Activated CD4-positive, alpha-beta T cell treated with anti-CD3 and anti-CD28 coated beads, Interleukin-2, amount 10 ng/mL, durations not matched to agents 24 days and 14 days (primary cell): ENCODE results near the gene CACNA1C. TPM values are rescaled to one million over a fixed set of nuclear protein-coding genes. Genes with fewer than 3 reads are reported as not detected.

Source experiments
- DNase-seq: peaks from one replicate; pipeline ENCODE4 v3.0.0; 2022
- H3K27ac Mint-ChIP-seq: one replicate; pipeline ENCODE4 v1.8.0; 2022; ENCODE audit warnings: mild to moderate bottlenecking, mixed read lengths
- H3K27me3 Mint-ChIP-seq: one replicate; pipeline ENCODE4 v1.8.0; 2022; ENCODE audit warnings: mixed read lengths
- H3K36me3 Mint-ChIP-seq: one replicate; pipeline ENCODE4 v1.8.0; 2022; ENCODE audit warnings: low read depth, mild to moderate bottlenecking, mixed read lengths
- H3K4me1 Mint-ChIP-seq: one replicate; pipeline ENCODE4 v1.8.0; 2021; ENCODE audit warnings: mixed read lengths
- H3K4me3 Mint-ChIP-seq: one replicate; pipeline ENCODE4 v1.8.0; 2022; ENCODE audit warnings: mild to moderate bottlenecking, moderate library complexity, mixed read lengths
- H3K9me3 Mint-ChIP-seq: one replicate; pipeline ENCODE4 v1.8.0; 2021; ENCODE audit warnings: mixed read lengths
- intact Hi-C: fragments of 100-400 bp; cut with micrococcal nuclease; formaldehyde crosslinking; loops from one replicate; pipeline ENCODE4 v1.15.1; 2023
- total RNA-seq: library from RNA; stranded (reverse); gene quantifications from 2 replicates; pipeline ENCODE4 v1.2.3, GENCODE V29; 2022

Gene CACNA1C
- total RNA-seq, 1 donor from 2014 or later = 0.07 TPM

- no peak overlapping the region for H3K27ac Mint-ChIP-seq
- H3K9me3 Mint-ChIP-seq = no peaks in the 10 kb centered on the region
- H3K27me3 Mint-ChIP-seq = peaks cover 1% of the 10 kb centered on the region
- peaks cover 6% of the 10 kb centered on the region for H3K4me1 Mint-ChIP-seq
- no peak for DNase-seq
- no peaks in the 10 kb centered on the region for H3K36me3 Mint-ChIP-seq
- no peak overlapping the region for H3K4me3 Mint-ChIP-seq
- intact Hi-C loops = no loop called here
These were observed 239.2 kb downstream of the CACNA1C start for GRCh38 chr12:2291947-2292346.

DNA sequence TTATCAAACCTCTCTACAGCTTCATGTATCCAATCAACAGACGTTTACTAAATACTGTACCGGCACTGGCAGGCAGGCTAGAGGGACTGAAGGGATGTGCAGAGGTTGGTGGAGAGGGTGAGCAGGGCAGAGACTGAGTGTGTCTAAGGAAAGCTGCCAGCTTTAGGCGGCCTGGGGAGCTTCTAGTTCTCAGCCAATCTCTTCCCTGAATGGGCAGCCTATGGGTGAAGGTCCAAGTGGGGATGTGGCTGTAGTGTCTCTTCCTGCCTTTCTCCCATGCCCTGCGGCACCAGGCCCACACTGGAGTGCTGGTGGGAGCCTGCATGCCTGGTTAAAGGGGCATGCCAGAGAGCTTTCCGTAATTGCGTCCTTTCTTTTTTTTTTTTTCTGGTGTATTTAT, 239.8 kb downstream of the CACNA1C start:
- H3K27ac Mint-ChIP-seq = no peak overlapping the region
- intact Hi-C loops = no loop called here

DNA sequence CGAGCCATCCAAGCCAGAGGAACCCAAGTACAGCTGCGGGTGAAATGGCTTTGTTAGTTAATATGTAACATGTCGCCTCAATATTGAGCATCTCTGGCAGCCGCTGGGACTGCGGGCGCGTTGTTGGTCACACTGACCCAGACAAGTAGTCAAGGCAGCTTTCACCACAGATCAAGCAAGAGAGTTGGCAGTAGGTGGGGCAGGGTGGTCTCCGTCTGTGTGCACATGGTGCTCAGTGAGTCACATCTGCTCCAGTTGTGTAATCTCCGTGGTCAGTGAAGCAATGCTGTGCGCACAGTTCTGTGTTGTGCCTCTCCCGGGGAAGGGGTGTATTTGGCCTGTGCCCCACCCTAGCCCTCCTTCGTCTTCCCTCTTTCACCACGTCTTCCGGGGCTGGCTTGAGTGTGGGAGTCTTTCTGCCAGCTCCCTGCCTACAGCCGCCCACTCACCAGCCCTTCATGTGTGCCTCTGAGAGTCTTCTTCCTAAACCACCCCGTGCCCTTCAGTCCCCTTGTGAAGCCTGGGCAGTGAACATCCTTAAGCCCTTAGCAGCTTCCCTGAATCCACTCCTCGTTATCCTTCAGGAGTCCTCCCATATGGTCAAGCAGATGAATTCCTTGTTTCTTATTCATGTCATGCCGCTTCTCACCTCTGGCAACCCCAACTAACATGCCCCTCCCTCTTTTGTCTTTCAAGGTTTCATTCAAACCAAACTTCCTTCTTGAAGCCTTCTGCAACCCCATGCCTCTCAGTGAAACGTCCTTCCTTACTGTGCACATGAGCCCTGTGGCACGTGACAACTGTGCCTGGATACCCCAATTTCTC, 242.1 kb downstream of the CACNA1C start:
- Mint-ChIP-seq H3K4me3 (no peak overlapping the region), H3K36me3 (no peaks in the 10 kb centered on the region), H3K9me3 (no peaks in the 10 kb centered on the region), H3K4me1 (peaks cover 10% of the 10 kb centered on the region), H3K27ac (no peak overlapping the region), H3K27me3 (peaks cover 1% of the 10 kb centered on the region)
- intact Hi-C loops = no loop called here
- no peak for DNase-seq

More for the DNA sequence above, 239.8 kb downstream of the CACNA1C start:
- Mint-ChIP-seq H3K36me3 (no peaks in the 10 kb centered on the region), H3K4me1 (peaks cover 6% of the 10 kb centered on the region), H3K4me3 (no peak overlapping the region), H3K9me3 (no peaks in the 10 kb centered on the region), H3K27me3 (peaks cover 1% of the 10 kb centered on the region)
- no peak for DNase-seq

GRCh38 chr12:2295941-2296461, 243.2 kb downstream of the CACNA1C start:
- H3K4me3 Mint-ChIP-seq = no peak overlapping the region
- no peak overlapping the region for H3K27ac Mint-ChIP-seq
- peaks cover 10% of the 10 kb centered on the region for H3K4me1 Mint-ChIP-seq
- intact Hi-C loops = no loop called here
- H3K9me3 Mint-ChIP-seq = no peaks in the 10 kb centered on the region
- H3K27me3 Mint-ChIP-seq = no peaks in the 10 kb centered on the region
- H3K36me3 Mint-ChIP-seq = no peaks in the 10 kb centered on the region
- DNase-seq = no peak

GRCh38 chr12:2297004-2297403, 244.2 kb downstream of the CACNA1C start:
- H3K9me3 Mint-ChIP-seq = no peaks in the 10 kb centered on the region
- peaks cover 10% of the 10 kb centered on the region for H3K4me1 Mint-ChIP-seq
- H3K27ac Mint-ChIP-seq = no peak overlapping the region
- no peaks in the 10 kb centered on the region for H3K36me3 Mint-ChIP-seq
- DNase-seq = no peak
- H3K27me3 Mint-ChIP-seq = no peaks in the 10 kb centered on the region
- H3K4me3 Mint-ChIP-seq = no peak overlapping the region
- intact Hi-C loops = no loop called here

DNA sequence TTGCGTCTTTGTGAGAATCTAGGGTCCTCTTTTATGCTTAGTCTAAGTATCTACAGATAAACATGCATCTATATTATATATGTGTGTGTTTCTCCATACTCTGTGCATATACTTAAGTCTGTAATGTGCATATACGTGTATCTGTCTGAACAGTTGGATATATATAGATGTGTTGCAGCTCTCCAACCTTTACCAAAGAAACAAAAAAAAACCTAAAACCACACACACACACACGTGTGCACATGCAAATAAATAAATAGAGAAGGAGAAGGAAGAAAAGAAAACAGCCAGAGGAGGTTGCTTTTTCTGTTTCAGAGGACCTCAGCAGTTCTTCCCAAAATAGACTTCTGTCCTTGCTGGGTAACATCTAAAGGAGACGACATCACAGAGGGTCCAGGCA, 244.9 kb downstream of the CACNA1C start:
- H3K36me3 Mint-ChIP-seq = no peaks in the 10 kb centered on the region
- no peaks in the 10 kb centered on the region for H3K27me3 Mint-ChIP-seq
- DNase-seq = no peak
- peaks cover 10% of the 10 kb centered on the region for H3K4me1 Mint-ChIP-seq
- intact Hi-C loops = no loop called here
- H3K9me3 Mint-ChIP-seq = no peaks in the 10 kb centered on the region
- no peak overlapping the region for H3K4me3 Mint-ChIP-seq
- no peak overlapping the region for H3K27ac Mint-ChIP-seq

DNA sequence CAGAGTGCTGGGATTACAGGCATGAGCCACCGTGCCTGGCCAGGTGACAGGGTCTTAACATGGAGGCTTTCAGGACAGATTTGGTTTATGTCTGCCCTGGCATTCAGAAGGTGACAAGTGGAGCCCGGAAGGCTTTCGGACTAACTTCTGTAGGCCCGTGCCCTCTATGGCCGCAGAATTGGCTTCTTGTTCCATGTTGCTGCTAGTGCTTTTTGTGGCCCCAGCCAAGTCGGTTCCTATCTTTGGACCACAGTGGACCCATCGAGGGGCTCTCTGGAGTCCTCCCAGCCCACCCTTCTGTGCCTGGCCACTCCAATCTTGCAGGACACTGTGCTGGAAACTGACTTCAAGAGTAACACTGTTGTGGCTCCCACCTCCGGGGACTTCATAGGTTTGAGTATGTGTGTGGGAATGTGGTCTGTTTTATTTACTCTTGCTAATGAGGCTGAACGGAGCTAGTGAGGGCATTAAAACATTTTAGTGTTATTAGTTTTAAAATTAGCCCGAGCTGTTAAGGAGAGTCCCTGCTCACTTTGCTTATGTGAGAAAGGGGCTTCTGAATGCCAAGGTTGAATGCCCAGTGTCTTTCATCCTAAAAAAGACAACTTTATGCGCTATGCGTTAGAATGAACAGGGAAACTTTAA, 245.9 kb downstream of the CACNA1C start:
- Mint-ChIP-seq H3K27ac (no peak overlapping the region), H3K36me3 (no peaks in the 10 kb centered on the region), H3K4me3 (no peak overlapping the region), H3K4me1 (peaks cover 10% of the 10 kb centered on the region), H3K27me3 (no peaks in the 10 kb centered on the region), H3K9me3 (no peaks in the 10 kb centered on the region)
- DNase-seq = no peak
- intact Hi-C loops = no loop called here

GRCh38 chr12:2299206-2299605, 246.4 kb downstream of the CACNA1C start:
- H3K4me1 Mint-ChIP-seq = peaks cover 10% of the 10 kb centered on the region
- no peak overlapping the region for H3K4me3 Mint-ChIP-seq
- no peaks in the 10 kb centered on the region for H3K9me3 Mint-ChIP-seq
- no peak for DNase-seq
- no peaks in the 10 kb centered on the region for H3K36me3 Mint-ChIP-seq
- H3K27me3 Mint-ChIP-seq = no peaks in the 10 kb centered on the region
- no peak overlapping the region for H3K27ac Mint-ChIP-seq
- intact Hi-C loops = no loop called here

DNA sequence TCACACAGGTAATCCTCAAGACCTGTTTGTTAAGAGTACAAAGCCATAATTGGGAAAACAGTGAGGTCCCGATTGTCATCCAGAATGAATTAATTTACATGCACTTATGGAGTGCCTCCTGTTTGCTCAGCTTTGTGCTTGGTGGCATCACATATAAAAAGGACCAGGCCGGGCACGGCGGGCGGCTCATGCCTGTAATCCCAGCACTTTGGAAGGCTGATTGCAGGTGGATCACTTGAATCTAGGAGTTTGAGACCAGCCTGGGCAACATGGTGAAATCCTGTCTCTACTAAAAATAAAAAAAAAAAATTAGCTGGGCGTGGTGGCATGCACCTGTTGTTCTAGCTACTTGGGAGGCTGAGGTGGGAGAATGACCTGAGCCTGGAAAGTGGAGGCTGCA, 247.4 kb downstream of the CACNA1C start:
- H3K4me3 Mint-ChIP-seq = no peak overlapping the region
- no peaks in the 10 kb centered on the region for H3K9me3 Mint-ChIP-seq
- no peaks in the 10 kb centered on the region for H3K36me3 Mint-ChIP-seq
- DNase-seq = no peak
- peaks cover 5% of the 10 kb centered on the region for H3K4me1 Mint-ChIP-seq
- intact Hi-C loops = no loop called here
- no peaks in the 10 kb centered on the region for H3K27me3 Mint-ChIP-seq
- H3K27ac Mint-ChIP-seq = no peak overlapping the region

GRCh38 chr12:2300886-2301285, 248.1 kb downstream of the CACNA1C start:
- DNase-seq = no peak
- Mint-ChIP-seq H3K4me1 (peaks cover 4% of the 10 kb centered on the region), H3K36me3 (no peaks in the 10 kb centered on the region), H3K4me3 (no peak overlapping the region), H3K9me3 (no peaks in the 10 kb centered on the region), H3K27me3 (no peaks in the 10 kb centered on the region), H3K27ac (no peak overlapping the region)
- intact Hi-C loops = no loop called here

DNA sequence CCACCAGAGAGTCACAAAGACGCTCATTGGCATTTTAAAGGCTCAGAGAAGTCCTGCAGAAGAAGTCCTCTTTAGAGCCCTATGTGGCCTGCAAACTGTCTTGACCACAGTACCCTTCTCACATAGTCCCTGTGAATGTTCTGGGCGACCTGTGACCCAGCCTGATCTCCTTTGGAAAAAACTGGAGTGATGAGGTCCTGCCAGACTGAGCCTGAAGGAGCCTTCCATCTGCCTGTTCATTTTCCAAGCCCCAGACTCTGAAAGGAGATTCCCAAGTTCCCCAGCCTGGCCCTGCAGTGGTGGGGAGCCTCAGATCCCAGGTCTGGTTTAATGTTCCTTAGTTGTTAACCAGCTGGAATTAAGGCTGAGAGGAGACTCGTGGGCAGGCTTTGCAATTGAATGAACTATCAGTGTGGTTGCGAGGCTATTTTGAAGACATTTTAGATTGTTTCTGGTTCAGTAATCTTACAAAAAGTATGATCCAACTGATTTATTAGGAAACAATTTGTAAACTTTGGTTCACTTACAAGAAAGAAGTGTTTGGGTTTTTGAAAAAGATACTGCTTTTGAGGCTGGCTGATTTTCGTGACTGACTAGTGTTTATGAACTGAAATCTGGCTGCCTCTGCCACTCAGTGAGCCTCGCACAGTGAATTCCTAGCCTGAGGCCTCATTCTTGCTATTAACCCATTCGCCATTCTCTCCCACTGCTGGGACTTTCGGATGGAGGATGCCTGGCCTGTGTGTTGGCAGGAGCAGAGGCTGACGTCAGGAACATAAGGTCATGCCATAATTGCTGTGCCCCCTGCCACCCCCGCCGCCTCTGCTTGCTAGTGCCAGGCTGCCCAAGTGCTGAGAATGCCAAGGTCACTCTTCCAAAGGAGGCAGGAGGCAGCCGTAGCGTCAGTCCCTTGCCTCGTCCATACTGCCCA, 249.0 kb downstream of the CACNA1C start:
- intact Hi-C loops = no loop called here
- Mint-ChIP-seq H3K36me3 (no peaks in the 10 kb centered on the region), H3K27ac (no peak overlapping the region), H3K9me3 (no peaks in the 10 kb centered on the region), H3K4me1 (peaks cover 4% of the 10 kb centered on the region), H3K4me3 (no peak overlapping the region), H3K27me3 (no peaks in the 10 kb centered on the region)
- DNase-seq = no peak

DNA sequence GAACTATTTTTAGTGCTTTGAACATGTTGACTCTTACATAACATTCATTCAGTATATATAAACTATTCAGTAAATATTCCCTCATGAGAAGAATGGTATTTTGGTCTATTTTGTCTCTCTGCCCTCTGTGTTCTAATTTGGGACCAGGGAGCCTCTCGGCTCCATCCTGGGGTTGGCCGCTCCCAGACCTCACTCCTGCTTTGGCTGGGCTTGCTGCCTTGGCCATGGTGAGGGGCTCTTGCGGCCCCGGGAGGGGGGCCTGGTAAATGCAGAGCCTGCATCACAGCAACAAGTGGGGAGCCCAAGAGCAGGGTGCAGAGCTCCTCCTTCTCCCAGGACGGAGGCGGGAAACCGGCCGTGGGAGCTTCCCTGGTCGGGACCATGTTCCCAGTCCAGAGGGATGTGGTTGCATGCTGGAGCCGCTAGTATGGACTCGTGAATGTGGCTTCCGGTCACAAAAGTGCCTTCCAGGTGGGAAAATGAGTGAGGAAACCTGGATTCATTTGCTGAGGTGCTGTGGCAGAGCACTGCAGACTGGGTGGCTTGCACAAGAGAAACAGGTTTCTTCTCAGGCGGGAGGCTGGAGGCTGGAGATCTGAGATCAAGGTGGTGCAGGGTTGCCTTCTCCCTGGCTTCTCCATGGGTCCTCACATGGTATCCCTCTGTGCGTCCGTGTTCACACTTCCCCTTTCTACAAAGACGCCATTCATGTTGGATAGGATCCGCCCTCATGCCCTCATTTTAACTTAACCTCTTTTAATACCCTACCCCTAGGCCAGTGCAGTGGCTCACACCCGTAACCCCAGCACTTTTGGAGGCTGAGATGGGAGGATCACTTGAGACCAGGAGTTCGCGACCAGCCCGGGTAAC, 250.2 kb downstream of the CACNA1C start:
- Mint-ChIP-seq H3K36me3 (no peaks in the 10 kb centered on the region), H3K9me3 (no peaks in the 10 kb centered on the region), H3K27me3 (no peaks in the 10 kb centered on the region), H3K4me1 (peaks cover 4% of the 10 kb centered on the region), H3K27ac (no peak overlapping the region), H3K4me3 (no peak overlapping the region)
- intact Hi-C loops = no loop called here
- no peak for DNase-seq

GRCh38 chr12:2304223-2304622, 251.4 kb downstream of the CACNA1C start:
- Mint-ChIP-seq H3K27ac (no peak overlapping the region), H3K27me3 (peaks cover 1% of the 10 kb centered on the region), H3K36me3 (no peaks in the 10 kb centered on the region), H3K4me1 (peaks cover 2% of the 10 kb centered on the region), H3K9me3 (no peaks in the 10 kb centered on the region), H3K4me3 (no peak overlapping the region)
- DNase-seq = no peak
- intact Hi-C loops = no loop called here
